GM23248 (cell line): Measurements from ENCODE around the gene SLC5A10.

Experiments
- EZH2 ChIP-seq: fragments of 200-600 bp; sonication (generic); IDR thresholded peaks from 2 replicates; pipeline ENCODE4 v1.6.1; 2018; ENCODE audit warnings: antibody characterized with exemption, mild to moderate bottlenecking; ENCODE audit not compliant: insufficient read depth, poor library complexity, severe bottlenecking
- EZH2phosphoT487 ChIP-seq: fragments of 200-600 bp; sonication (generic); IDR thresholded peaks from 2 replicates; pipeline ENCODE4 v1.6.1; 2018; ENCODE audit warnings: antibody characterized with exemption, moderate library complexity, mild to moderate bottlenecking, low read depth; ENCODE audit not compliant: insufficient read depth

GRCh38 chr17:18933102-18934058 is 18.6 kb upstream of the SLC5A10 start:
- TF ChIP-seq EZH2phosphoT487 = no peak
- TF ChIP-seq EZH2 = no peak
